Measurements from ENCODE around the gene NF1. TPM values are rescaled to one million over a fixed set of nuclear protein-coding genes. Genes with fewer than 3 reads are reported as not detected.
"Not testable (repeated sequence)": the region's sequence is repeated elsewhere in the genome, so short reads cannot be mapped to it uniquely, and the experiment has no call there.

Gene NF1
- total RNA-seq, 1 donor from 2014 or later, result 30.0 TPM

- Mint-ChIP-seq H3K4me3 (no peak overlapping the region), H3K4me1 (ENCODE audit: low read depth) (peaks cover 21% of the 10 kb centered on the region), H3K27ac (no peak overlapping the region), H3K27me3 (ENCODE audit: insufficient read depth) (no peaks in the 10 kb centered on the region), H3K9me3 (no peaks in the 10 kb centered on the region), H3K36me3 (ENCODE audit: low read depth) (peaks cover 7% of the 10 kb centered on the region)
- no peak for DNase-seq (ENCODE audit: low spot score)
- intact Hi-C loops (cut with micrococcal nuclease), result no loop called here
Observed at GRCh38 chr17:31369266-31369665, 274.5 kb downstream of the NF1 start.

- intact Hi-C loops (cut with micrococcal nuclease), result loop anchor here (2.0 to 10.0 kb wide), 5 partner anchors 51 to 465 kb away; partner anchors contain the start of genes EVI2A, EVI2B, NF1 and TEFM
Observed at GRCh38 chr17:31371511-31372097, 276.8 kb downstream of the NF1 start.

DNA sequence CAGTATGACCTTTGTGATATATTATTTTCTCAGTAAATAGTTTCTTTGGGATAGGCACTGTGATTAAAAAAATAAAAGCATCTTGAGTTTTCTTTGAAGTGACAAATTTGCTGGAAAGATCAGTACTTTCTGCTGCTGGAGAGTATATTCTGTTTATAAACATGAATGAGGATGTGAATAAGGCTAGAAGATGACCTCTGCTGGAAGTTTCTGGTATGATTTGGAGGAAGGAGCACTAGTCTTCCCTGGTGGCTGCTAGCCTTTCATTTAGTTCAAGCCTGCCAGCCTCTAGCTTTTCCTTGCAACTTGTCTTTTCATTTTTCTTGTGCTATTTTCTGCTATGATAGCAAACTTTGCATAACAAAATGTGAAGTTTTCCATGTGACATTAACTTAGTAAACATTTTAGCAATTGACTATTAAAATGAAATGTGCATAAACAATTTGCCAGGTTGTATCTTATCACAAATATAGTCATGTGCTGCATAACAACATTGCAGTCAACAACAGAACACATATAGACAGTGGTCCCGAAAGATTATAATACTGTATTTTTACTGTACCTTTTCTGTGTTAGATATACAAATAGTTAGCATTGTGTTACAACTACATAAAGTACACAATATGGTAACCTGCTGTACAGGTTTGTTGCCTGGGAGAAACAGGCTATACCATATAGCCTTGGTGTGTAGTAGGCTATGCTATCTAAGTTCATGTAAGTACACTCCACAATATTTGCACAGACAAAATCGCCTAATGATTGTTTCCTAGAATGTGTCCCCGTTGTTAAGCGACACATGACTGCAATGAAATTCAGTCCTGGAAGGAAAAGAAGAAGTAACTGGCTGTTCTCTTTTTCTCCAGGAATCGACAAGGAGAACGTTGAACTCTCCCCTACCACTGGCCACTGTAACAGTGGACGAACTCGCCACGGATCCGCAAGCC is 278.6 kb downstream of the NF1 start:
- DNase-seq (ENCODE audit: low spot score), result no peak
- intact Hi-C loops (cut with micrococcal nuclease), result loop anchor here (1.0 to 10.0 kb wide), 7 partner anchors 53 to 467 kb away; partner anchors contain the start of genes EVI2A, EVI2B, NF1 and TEFM
- Mint-ChIP-seq H3K4me1 (ENCODE audit: low read depth) (peaks cover 21% of the 10 kb centered on the region), H3K9me3 (no peaks in the 10 kb centered on the region), H3K4me3 (no peak overlapping the region), H3K27ac (no peak overlapping the region), H3K27me3 (ENCODE audit: insufficient read depth) (no peaks in the 10 kb centered on the region), H3K36me3 (ENCODE audit: low read depth) (peaks cover 5% of the 10 kb centered on the region)

More at GRCh38 chr17:31371511-31372097, 276.8 kb downstream of the NF1 start:
- DNase-seq (ENCODE audit: low spot score), result no peak
- no peaks in the 10 kb centered on the region for H3K9me3 Mint-ChIP-seq
- peaks cover 7% of the 10 kb centered on the region for H3K36me3 Mint-ChIP-seq (ENCODE audit: low read depth)
- no peaks in the 10 kb centered on the region for H3K27me3 Mint-ChIP-seq (ENCODE audit: insufficient read depth)
- peaks cover 21% of the 10 kb centered on the region for H3K4me1 Mint-ChIP-seq (ENCODE audit: low read depth)
- H3K4me3 Mint-ChIP-seq, result no peak overlapping the region
- no peak overlapping the region for H3K27ac Mint-ChIP-seq

DNA sequence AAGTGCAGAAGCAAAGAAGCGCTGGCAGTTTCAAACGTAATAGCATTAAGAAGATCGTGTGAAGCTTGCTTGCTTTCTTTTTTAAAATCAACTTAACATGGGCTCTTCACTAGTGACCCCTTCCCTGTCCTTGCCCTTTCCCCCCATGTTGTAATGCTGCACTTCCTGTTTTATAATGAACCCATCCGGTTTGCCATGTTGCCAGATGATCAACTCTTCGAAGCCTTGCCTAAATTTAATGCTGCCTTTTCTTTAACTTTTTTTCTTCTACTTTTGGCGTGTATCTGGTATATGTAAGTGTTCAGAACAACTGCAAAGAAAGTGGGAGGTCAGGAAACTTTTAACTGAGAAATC is 279.3 kb downstream of the NF1 start:
- no peaks in the 10 kb centered on the region for H3K27me3 Mint-ChIP-seq (ENCODE audit: insufficient read depth)
- DNase-seq (ENCODE audit: low spot score), result no peak
- intact Hi-C loops (cut with micrococcal nuclease), result loop anchor here (5.0 to 10.0 kb wide), 2 partner anchors 62 to 279 kb away; partner anchors contain the start of genes EVI2B and NF1
- no peak overlapping the region for H3K4me3 Mint-ChIP-seq
- H3K27ac Mint-ChIP-seq, result no peak overlapping the region
- H3K36me3 Mint-ChIP-seq (ENCODE audit: low read depth), result peaks cover 5% of the 10 kb centered on the region
- no peaks in the 10 kb centered on the region for H3K9me3 Mint-ChIP-seq
- peaks cover 21% of the 10 kb centered on the region for H3K4me1 Mint-ChIP-seq (ENCODE audit: low read depth)

- no peak overlapping the region for H3K27ac Mint-ChIP-seq
- no peak for DNase-seq (ENCODE audit: low spot score)
- intact Hi-C loops (cut with micrococcal nuclease), result loop anchor here (5.0 to 10.0 kb wide), 2 partner anchors 62 to 280 kb away; partner anchors contain the start of genes EVI2B and NF1
- H3K4me1 Mint-ChIP-seq (ENCODE audit: low read depth), result peaks cover 21% of the 10 kb centered on the region
- no peak overlapping the region for H3K4me3 Mint-ChIP-seq
- no peaks in the 10 kb centered on the region for H3K9me3 Mint-ChIP-seq
- peaks cover 5% of the 10 kb centered on the region for H3K36me3 Mint-ChIP-seq (ENCODE audit: low read depth)
- no peaks in the 10 kb centered on the region for H3K27me3 Mint-ChIP-seq (ENCODE audit: insufficient read depth)
Observed at GRCh38 chr17:31374503-31374902, 279.7 kb downstream of the NF1 start.

- H3K4me3 Mint-ChIP-seq, result no peak overlapping the region
- no peaks in the 10 kb centered on the region for H3K9me3 Mint-ChIP-seq
- H3K27me3 Mint-ChIP-seq (ENCODE audit: insufficient read depth), result no peaks in the 10 kb centered on the region
- intact Hi-C loops (cut with micrococcal nuclease), result loop anchor here (10.0 kb wide), 1 partner anchor 284 kb away; the partner anchor contains the start of gene NF1
- no peak overlapping the region for H3K27ac Mint-ChIP-seq
- H3K4me1 Mint-ChIP-seq (ENCODE audit: low read depth), result no peaks in the 10 kb centered on the region
- no peak for DNase-seq (ENCODE audit: low spot score)
- H3K36me3 Mint-ChIP-seq (ENCODE audit: low read depth), result peaks cover 2% of the 10 kb centered on the region
Observed at GRCh38 chr17:31378638-31379037, 283.9 kb downstream of the NF1 start.

DNA sequence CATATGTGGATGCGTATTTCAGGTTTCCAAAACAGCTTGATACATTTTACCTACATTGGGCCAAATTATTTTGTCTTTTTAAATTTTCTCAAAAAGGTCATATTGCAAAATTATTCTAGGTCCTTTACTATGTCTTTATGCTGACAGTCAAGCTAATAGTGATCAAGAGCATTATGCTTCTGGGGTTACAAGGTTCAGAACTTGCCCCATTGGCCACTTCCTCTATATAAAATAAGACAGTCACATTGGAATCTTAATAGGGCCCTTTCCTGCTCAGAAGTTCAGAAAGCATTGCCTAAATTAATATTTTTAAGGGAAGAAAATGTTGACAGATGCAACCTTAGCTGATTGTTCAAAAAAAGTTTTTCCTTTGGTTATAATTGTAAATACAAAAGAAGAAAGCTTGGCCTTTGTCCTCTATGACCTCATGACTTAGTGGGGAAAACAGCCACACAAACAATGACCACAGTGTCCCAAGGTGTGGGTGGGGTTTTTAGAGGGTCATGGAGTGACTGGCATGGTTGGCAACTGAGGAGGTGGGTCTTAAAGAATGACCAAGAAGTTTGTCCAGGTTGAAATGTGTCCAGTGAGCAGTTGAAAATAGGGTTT is 284.9 kb downstream of the NF1 start:
- H3K27me3 Mint-ChIP-seq (ENCODE audit: insufficient read depth), result no peaks in the 10 kb centered on the region

DNA sequence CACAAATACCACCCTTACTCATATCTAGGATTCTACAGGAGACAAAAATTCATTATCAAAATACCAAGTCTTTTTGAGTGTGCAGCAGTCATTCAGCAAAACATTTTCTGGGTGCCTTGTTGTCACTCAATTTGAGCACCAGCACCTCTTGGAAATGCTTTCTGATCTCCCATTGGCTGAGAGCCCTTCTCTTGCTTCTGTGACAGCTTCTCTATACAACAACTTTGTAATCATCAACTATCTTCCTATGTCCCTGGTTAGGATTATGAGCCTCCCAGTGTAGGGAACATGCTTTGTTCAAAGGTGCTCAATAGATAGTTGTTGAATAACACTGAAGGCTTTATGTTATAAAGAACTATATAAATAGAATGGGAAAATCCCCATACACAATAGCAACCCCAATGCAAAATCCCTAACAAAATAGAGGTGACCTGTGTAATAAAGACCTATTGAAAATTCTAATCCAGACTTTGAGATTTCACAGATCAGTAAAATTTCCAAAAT is 286.4 kb downstream of the NF1 start:
- Mint-ChIP-seq H3K9me3 (no peaks in the 10 kb centered on the region), H3K36me3 (ENCODE audit: low read depth) (peaks cover 2% of the 10 kb centered on the region), H3K4me1 (ENCODE audit: low read depth) (no peaks in the 10 kb centered on the region), H3K27me3 (ENCODE audit: insufficient read depth) (no peaks in the 10 kb centered on the region), H3K27ac (no peak overlapping the region), H3K4me3 (no peak overlapping the region)
- intact Hi-C loops (cut with micrococcal nuclease), result no loop called here
- no peak for DNase-seq (ENCODE audit: low spot score)

More for the DNA sequence above, 284.9 kb downstream of the NF1 start:
- H3K27ac Mint-ChIP-seq, result no peak overlapping the region
- no peak for DNase-seq (ENCODE audit: low spot score)
- peaks cover 2% of the 10 kb centered on the region for H3K36me3 Mint-ChIP-seq (ENCODE audit: low read depth)
- intact Hi-C loops (cut with micrococcal nuclease), result loop anchor here (10.0 kb wide), 1 partner anchor 285 kb away; the partner anchor contains the start of gene NF1
- H3K4me1 Mint-ChIP-seq (ENCODE audit: low read depth), result no peaks in the 10 kb centered on the region
- no peaks in the 10 kb centered on the region for H3K9me3 Mint-ChIP-seq
- no peak overlapping the region for H3K4me3 Mint-ChIP-seq

GRCh38 chr17:31382668-31383275 is 288.0 kb downstream of the NF1 start:
- H3K27me3 Mint-ChIP-seq (ENCODE audit: insufficient read depth); H3K36me3 Mint-ChIP-seq (ENCODE audit: low read depth); intact Hi-C loops (cut with micrococcal nuclease); H3K27ac Mint-ChIP-seq; DNase-seq (ENCODE audit: low spot score); H3K4me1 Mint-ChIP-seq (ENCODE audit: low read depth); H3K9me3 Mint-ChIP-seq; H3K4me3 Mint-ChIP-seq: not testable (repeated sequence)

DNA sequence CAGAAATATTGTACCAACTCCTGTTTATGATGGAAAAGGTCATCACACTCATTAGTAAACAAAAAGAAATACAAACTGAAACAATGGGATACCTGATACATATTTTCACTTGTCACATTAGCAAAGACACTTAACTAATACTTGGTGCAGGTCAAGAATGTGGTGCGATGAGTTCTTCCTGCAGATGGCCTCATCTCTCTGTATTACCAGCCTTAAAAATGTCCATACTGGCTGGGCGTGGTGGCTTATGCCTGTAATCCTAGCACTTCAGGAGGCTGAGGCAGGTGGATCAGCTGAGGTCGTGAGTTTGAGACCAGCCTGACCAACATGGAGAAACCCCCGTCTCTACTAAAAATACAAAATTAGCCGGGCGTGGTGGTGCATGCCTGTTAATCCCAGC is 288.7 kb downstream of the NF1 start:
- intact Hi-C loops (cut with micrococcal nuclease); H3K27me3 Mint-ChIP-seq (ENCODE audit: insufficient read depth); H3K4me3 Mint-ChIP-seq; H3K4me1 Mint-ChIP-seq (ENCODE audit: low read depth); DNase-seq (ENCODE audit: low spot score); H3K9me3 Mint-ChIP-seq; H3K36me3 Mint-ChIP-seq (ENCODE audit: low read depth); H3K27ac Mint-ChIP-seq: not testable (repeated sequence)

GRCh38 chr17:31385428-31386285 is 290.9 kb downstream of the NF1 start:
- Mint-ChIP-seq H3K9me3 (no peaks in the 10 kb centered on the region), H3K27ac (no peak overlapping the region), H3K4me3 (no peak overlapping the region), H3K27me3 (ENCODE audit: insufficient read depth) (peaks cover 20% of the 10 kb centered on the region), H3K4me1 (ENCODE audit: low read depth) (peaks cover 6% of the 10 kb centered on the region), H3K36me3 (ENCODE audit: low read depth) (peaks cover 2% of the 10 kb centered on the region)
- DNase-seq (ENCODE audit: low spot score), result no peak
- intact Hi-C loops (cut with micrococcal nuclease), result no loop called here
